Fibroblast of the aortic adventitia (primary cell): Measurements from ENCODE around the gene NOTCH2NLA. TPM values are rescaled to one million over a fixed set of nuclear protein-coding genes. Genes with fewer than 3 reads are reported as not detected.
"Not testable (repeated sequence)": the region's sequence is repeated elsewhere in the genome, so short reads cannot be mapped to it uniquely, and the experiment has no call there.

ENCODE experiments used
- DNase-seq: peaks from one replicate; pipeline ENCODE4 v3.0.0-alpha.2; 2010; ENCODE audit warnings: low read depth
- H3K4me3 ChIP-seq: 2 replicates; pipeline ENCODE4 v1.5.1; 2011; ENCODE audit warnings: low read depth, mild to moderate bottlenecking, control low read depth, low read length, moderate library complexity
- total RNA-seq: library from RNA; depleted of rRNA; stranded (reverse); fragments of >200 nt; gene quantifications from 2 replicates; pipeline ENCODE4 v1.2.3, GENCODE V29; 2012; ENCODE audit warnings: low replicate concordance

NOTCH2NLA gene
- 50.7 and 74.1 TPM in 2 replicates for total RNA-seq

DNA sequence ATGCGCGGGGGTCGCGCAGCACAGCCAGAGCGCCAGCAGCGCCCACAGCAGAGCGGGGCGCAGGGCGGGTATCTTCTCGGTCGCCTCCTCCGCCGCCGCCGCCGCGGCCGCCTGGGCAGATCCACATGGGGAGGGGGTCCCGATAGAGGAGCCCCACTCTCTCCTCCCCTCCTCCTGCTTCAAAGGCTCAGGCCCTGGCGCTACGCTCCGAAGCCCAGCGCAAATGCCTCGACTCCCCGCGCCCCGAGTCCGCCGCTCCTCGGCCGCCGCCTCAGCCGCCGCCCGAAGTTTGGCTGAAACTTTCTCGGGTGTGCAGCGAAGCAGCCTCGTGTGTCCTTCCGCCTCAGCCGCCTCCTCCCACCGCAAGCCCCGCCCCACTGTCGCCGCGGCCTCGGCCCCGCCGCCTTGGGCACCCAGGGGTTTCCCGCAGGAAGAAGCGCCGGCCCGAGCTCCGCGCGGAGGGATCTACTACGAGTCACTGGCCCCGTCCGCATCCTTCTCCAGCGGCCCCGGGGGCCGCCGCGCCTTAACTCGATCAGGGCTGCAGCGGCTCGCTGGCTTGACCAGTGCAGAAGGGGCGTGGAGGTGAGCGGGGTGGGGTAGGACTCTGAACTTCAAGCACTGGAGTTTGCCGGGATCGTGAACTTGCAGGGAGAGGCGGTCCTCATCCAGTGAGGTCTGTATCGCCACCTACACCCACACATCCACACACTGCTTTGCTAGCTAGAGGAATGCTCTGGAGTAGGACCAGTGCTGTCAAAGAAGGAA, at the start of gene NOTCH2NLA:
TSS of gene NOTCH2NLA (minus strand) at position 312 of the 768 bp plus-strand sequence. CDS start 39,684 bp downstream, outside the sequence.
- H3K4me3 ChIP-seq, result peak within 1 kb of the TSS; percentile 64
- DNase-seq, result peak; percentile 0

DNA sequence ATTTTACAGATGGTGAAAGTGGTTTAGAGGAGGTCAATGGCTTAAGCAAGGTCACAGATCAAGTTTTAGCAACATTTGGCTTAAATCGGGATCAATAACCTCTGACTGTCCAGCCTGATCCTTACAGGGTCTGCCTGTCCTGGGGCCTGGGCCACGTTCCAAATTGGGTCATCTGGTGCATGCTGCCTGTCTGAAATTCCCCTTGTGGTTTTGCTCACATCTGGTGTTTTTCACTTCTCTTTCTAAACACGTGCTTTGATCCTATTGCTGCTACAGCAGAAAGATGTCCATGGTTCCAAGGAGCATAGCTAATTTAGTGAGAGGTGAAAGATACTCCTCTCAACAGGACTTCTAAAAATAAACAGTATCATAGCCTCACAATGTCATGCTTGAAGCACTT, 49.5 kb upstream of the NOTCH2NLA start:
- not testable (repeated sequence) for DNase-seq, H3K4me3 ChIP-seq

GRCh38 chr1:146277087-146277486, 48.3 kb upstream of the NOTCH2NLA start:
- H3K4me3 ChIP-seq, DNase-seq: not testable (repeated sequence)

DNA sequence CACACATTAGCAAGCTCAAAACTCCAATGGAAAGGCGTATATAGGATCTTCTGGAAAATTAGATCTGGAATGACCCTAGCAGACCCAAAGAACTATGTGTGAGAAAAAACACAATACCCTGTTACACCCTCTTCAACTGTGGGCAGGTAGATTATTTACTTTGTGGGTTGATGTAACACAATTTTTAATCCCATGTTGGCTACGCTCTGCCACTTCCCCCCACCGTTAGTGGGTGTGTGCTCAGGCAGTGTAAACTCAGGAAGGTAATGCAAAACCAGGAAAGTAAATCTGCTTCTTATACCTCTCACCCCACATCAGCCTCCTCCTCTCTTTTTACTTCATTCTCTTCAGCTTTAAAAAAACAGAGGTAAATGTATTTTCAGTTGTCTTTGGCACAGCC, 45.3 kb upstream of the NOTCH2NLA start:
- H3K4me3 ChIP-seq, DNase-seq: not testable (repeated sequence)

GRCh38 chr1:146273194-146273593, 44.4 kb upstream of the NOTCH2NLA start:
- not testable (repeated sequence) for DNase-seq, H3K4me3 ChIP-seq

GRCh38 chr1:146272734-146273133, 43.9 kb upstream of the NOTCH2NLA start:
- DNase-seq, H3K4me3 ChIP-seq: not testable (repeated sequence)

DNA sequence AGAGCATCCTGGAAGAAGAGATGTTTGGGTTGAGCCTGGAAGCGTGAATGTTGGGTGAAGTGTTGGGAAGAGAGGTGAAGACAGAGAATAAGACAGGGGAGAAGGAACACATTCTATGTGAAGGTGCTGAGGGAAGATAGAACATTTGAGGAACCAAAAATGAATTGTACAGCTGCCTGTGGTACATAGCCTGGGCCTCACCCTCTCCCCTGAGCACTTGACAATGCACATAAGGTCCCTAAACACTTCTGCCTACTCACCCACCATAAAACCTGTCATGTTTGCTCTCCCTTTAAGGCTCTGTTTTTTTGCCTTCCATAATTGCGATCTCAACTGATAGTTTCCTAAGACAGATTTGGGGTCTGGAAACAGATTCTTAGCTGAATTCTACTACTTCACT, 43.2 kb upstream of the NOTCH2NLA start:
- H3K4me3 ChIP-seq, DNase-seq: not testable (repeated sequence)

DNA sequence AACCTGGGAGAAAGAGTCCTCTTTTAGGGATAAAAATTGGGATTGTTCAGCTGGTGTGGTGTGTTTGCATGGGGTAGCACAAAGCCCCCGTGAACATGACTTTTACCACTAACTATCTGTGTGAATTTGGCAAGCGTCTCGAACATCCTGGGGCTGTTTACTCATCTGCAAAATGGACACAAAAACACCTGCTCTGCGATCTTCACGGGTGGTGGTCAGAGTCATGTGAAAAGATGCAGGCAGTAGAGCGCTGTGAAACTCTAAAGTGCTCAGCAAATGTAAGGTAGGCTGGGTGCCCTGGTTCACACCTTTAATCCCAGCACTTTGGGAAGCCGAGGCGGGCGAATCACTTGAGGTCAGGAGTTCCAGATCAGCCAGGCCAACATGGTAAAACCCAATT, 41.3 kb upstream of the NOTCH2NLA start:
- H3K4me3 ChIP-seq, DNase-seq: not testable (repeated sequence)

GRCh38 chr1:146266179-146266748, 37.4 kb upstream of the NOTCH2NLA start:
- H3K4me3 ChIP-seq, DNase-seq: not testable (repeated sequence)

GRCh38 chr1:146264761-146265160, 35.9 kb upstream of the NOTCH2NLA start:
- DNase-seq, H3K4me3 ChIP-seq: not testable (repeated sequence)

DNA sequence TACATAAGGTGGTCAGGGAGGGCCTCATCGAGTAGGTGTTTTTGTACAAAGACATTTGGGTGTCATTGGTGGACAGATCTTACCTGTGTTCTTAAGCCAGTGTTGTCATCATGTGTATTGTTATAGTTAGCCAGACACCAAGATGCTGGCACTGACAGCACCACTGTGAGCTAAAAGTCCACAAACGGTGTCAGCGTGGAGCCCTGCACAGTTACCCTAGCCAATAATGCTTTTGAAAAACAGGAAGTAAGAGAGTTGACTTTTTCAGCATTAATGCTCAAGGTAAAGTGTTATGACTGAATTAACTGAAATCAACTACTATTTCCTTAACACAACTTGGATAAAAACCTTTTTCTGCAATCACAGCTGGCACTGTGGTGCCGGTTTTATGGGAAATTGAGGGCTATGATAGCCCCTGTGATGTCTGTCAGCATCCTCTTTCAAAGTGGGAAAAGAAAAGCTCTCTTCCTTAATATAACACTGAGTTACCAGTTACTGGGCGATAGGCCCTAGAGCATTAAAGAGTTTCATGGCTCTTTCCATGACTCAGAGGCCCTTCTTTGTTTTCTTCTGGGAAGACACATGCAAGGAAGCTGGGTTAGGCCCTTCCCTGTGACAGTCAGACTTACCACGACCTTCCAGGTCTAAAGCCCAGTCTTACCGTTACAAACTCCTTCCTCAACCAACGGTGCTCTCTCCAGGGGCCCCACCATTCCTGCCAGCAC, 31.3 kb upstream of the NOTCH2NLA start:
- DNase-seq, H3K4me3 ChIP-seq: not testable (repeated sequence)

- not testable (repeated sequence) for DNase-seq, H3K4me3 ChIP-seq
These were observed 29.3 kb upstream of the NOTCH2NLA start for GRCh38 chr1:146257992-146258552.

GRCh38 chr1:146254569-146255197, 25.9 kb upstream of the NOTCH2NLA start:
- not testable (repeated sequence) for H3K4me3 ChIP-seq, DNase-seq

GRCh38 chr1:146253249-146253855, 24.5 kb upstream of the NOTCH2NLA start:
- DNase-seq, H3K4me3 ChIP-seq: not testable (repeated sequence)

GRCh38 chr1:146251523-146251922, 22.7 kb upstream of the NOTCH2NLA start:
- DNase-seq, H3K4me3 ChIP-seq: not testable (repeated sequence)

DNA sequence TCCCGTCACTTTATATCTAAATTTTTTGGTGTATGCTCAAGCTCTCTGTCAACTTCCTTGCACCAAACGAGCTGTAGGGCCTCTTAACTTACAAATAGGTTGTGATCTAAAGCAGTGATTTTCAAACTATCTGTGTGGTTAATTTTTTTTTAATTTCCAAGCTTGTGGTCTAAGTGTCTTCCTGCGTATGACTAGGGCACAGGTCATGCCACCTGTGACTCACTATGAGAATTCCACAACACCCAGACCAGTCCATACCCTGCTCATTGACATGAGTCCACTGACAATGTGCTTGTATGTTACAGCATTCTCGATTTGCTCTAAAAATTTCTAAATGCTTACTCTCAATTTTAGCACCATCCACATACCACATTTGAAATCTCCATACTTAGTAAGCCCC, 19.8 kb upstream of the NOTCH2NLA start:
- DNase-seq, H3K4me3 ChIP-seq: not testable (repeated sequence)

DNA sequence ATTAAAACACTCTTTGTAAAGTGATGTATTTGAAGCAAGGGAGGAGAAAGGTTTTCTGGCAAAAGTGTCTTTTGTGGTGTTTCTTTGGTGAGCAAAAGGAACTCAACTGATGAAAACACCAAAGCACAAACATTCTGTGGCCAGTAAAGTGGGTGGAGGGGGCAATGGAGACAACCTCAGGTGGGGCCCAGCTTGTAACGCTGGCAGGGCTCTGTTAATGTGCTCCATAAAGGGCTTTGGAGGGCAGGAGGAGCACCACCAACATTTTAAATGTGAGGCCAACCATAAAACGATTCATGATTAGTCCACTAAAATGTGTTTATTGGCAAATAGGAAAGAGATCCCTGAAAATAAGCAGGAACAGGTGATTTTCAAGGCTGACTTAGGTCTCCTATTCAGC, 7.8 kb upstream of the NOTCH2NLA start:
- DNase-seq, H3K4me3 ChIP-seq: not testable (repeated sequence)

- H3K4me3 ChIP-seq, DNase-seq: not testable (repeated sequence)
These were observed 7.3 kb upstream of the NOTCH2NLA start for GRCh38 chr1:146236026-146236601.
